Neural crest cell (in vitro differentiated cells): ENCODE measurements around the gene DDX10. TPM values are rescaled to one million over a fixed set of nuclear protein-coding genes. Genes with fewer than 3 reads are reported as not detected.
A peak's percentile ranks its signal among the peaks of the same experiment; 100 is the strongest.

Source experiments
- DNase-seq: peaks from one replicate; pipeline ENCODE4 v3.0.0; 2021; ENCODE audit warnings: low read depth, mixed read lengths, low spot score
- H3K27ac Mint-ChIP-seq: one replicate; pipeline ENCODE4 v1.8.0; 2021; ENCODE audit warnings: mild to moderate bottlenecking, mixed read lengths; ENCODE audit not compliant: unreplicated experiment
- H3K27me3 Mint-ChIP-seq: 2 replicates; pipeline ENCODE4 v1.8.0; 2021; ENCODE audit warnings: low read depth, mild to moderate bottlenecking, mixed read lengths
- H3K36me3 Mint-ChIP-seq: 2 replicates; pipeline ENCODE4 v1.8.0; 2021; ENCODE audit warnings: low read depth, mild to moderate bottlenecking, mixed read lengths
- H3K4me1 Mint-ChIP-seq: 2 replicates; pipeline ENCODE4 v1.8.0; 2021; ENCODE audit warnings: mixed read lengths
- H3K4me3 Mint-ChIP-seq: one replicate; pipeline ENCODE4 v1.8.0; 2021; ENCODE audit warnings: mild to moderate bottlenecking, mixed read lengths
- H3K9me3 Mint-ChIP-seq: 2 replicates; pipeline ENCODE4 v1.8.0; 2021; ENCODE audit warnings: mixed read lengths
- total RNA-seq: library from RNA; stranded (reverse); gene quantifications from 2 replicates; pipeline ENCODE4 v1.2.1, GENCODE V29; 2021
- TF ChIP-seq, protein P1 (sequence below): fragments of 200-600 bp; sonication (generic); conservative IDR thresholded peaks from 2 replicates; pipeline ENCODE4 v1.5.0; 2021; ENCODE audit warnings: antibody characterized with exemption, mild to moderate bottlenecking

The DDX10 gene
- total RNA-seq, 1 donor from 2014 or later: 38.5 TPM

DNA sequence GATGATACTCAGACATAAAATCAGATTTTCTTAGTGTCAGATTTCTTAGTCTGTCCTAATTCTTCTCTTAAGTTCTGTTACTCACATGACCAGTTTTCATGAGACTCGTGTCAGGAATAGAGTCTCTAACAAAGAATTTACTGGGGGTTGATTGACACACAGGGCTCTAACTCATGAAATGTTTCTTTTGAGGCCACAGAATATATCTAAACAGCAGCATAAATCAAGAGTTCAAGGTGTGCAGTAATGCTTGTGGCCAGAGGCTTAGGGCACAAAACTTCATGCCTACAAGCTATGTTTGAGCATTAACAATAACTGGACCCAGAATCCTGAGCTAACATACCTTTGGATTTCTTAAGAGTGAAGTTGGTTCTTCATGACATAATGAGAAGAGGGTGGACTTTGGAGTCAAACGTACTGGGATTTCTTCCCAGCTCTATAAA is 237.2 kb downstream of the DDX10 start:
- Mint-ChIP-seq H3K9me3 (no peaks in the 10 kb centered on the region), H3K36me3 (no peaks in the 10 kb centered on the region), H3K4me1 (peaks cover 23% of the 10 kb centered on the region), H3K4me3 (no peak overlapping the region), H3K27me3 (peaks cover 24% of the 10 kb centered on the region), H3K27ac (no peak overlapping the region)
- TF ChIP-seq, protein P1, sequence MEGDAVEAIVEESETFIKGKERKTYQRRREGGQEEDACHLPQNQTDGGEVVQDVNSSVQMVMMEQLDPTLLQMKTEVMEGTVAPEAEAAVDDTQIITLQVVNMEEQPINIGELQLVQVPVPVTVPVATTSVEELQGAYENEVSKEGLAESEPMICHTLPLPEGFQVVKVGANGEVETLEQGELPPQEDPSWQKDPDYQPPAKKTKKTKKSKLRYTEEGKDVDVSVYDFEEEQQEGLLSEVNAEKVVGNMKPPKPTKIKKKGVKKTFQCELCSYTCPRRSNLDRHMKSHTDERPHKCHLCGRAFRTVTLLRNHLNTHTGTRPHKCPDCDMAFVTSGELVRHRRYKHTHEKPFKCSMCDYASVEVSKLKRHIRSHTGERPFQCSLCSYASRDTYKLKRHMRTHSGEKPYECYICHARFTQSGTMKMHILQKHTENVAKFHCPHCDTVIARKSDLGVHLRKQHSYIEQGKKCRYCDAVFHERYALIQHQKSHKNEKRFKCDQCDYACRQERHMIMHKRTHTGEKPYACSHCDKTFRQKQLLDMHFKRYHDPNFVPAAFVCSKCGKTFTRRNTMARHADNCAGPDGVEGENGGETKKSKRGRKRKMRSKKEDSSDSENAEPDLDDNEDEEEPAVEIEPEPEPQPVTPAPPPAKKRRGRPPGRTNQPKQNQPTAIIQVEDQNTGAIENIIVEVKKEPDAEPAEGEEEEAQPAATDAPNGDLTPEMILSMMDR: no peak
- no peak for DNase-seq

DNA sequence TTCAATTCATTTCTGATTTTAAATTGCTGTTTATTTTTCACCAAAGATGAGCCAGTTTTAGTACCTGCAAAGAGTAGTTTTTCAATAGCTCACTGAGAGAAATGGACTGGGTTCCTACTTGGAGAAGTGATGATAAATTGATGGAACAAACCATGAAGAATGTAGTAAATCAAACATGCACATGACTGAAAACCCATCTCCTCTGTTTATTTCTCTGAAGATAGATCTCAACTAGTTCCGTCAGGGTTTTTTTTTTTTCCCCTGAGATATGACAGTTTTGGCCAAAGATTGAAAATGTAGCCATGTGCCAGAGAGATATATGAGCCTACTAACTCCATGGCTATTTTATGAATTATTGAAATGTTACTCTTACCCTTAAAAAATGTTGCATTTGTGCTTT is 239.6 kb downstream of the DDX10 start:
- Mint-ChIP-seq H3K27ac (no peak overlapping the region), H3K36me3 (no peaks in the 10 kb centered on the region), H3K9me3 (no peaks in the 10 kb centered on the region), H3K27me3 (peaks cover 33% of the 10 kb centered on the region), H3K4me3 (no peak overlapping the region), H3K4me1 (peaks cover 15% of the 10 kb centered on the region)
- DNase-seq: no peak
- TF ChIP-seq, protein P1: no peak

DNA sequence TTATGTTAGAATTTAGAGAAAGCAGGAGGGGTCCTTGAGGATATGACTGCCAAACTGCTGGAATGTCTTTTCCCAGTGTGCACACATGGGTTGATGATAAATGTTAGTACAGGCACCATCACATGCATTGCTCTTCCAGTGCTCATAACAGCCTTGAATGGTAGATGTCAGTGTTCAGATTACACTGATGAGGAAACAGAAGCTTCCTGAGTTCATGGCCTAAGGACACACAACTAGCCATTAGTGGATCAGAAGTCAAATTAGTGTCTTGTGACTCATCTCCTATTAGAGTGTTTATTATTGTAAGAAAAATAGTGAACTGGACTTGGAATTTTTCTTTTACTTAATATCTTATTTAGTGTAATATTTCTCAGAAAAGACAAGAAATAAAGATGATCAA is 241.5 kb downstream of the DDX10 start:
- TF ChIP-seq, protein P1: no peak
- no peaks in the 10 kb centered on the region for H3K9me3 Mint-ChIP-seq
- H3K4me1 Mint-ChIP-seq: peaks cover 9% of the 10 kb centered on the region
- H3K4me3 Mint-ChIP-seq: no peak overlapping the region
- no peak for DNase-seq
- peak overlapping the region; percentile 43 for H3K27ac Mint-ChIP-seq
- H3K27me3 Mint-ChIP-seq: peaks cover 42% of the 10 kb centered on the region
- no peaks in the 10 kb centered on the region for H3K36me3 Mint-ChIP-seq

DNA sequence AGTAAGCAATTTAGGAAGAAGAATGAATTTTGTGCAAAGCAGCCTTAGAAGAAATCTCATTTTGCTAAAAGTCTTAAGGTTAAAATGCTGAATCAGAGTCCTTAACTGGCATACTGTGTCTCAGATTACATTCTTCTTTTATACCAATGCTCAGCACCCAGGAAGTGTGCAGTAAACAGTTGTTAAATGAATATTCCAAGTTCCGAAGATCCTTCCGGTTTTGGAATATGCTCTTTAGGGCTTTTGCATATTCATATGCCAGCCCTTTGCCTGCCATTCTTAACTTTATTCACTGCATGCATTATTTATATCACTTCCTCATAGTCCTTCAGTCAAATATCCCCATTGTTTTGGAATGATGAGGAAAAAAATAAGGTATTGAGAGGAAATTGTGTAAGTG is 242.0 kb downstream of the DDX10 start:
- Mint-ChIP-seq H3K4me3 (no peak overlapping the region), H3K36me3 (no peaks in the 10 kb centered on the region), H3K9me3 (no peaks in the 10 kb centered on the region), H3K4me1 (peaks cover 8% of the 10 kb centered on the region), H3K27me3 (peaks cover 44% of the 10 kb centered on the region), H3K27ac (no peak overlapping the region)
- no peak for DNase-seq
- TF ChIP-seq, protein P1: no peak

DNA sequence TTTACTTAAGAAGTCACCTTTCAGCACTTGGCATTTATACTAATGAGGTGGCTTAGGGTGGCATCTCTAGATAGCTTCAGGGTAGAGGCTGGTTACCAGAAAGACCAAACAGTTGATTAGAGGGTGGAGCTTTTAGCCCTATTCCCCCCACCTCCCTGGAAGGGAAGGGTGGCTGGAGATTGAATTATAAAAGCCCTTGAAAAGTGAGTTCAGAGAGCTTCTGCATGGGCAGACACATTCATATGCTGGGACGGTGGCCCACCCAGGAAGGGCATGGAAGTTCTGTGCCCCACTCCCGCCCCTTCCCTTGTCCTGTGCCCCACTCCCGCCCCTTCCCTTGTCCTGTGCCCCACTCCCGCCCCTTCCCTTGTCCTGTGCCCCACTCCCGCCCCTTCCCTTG is 244.2 kb downstream of the DDX10 start:
- Mint-ChIP-seq H3K27me3 (peaks cover 55% of the 10 kb centered on the region), H3K27ac (no peak overlapping the region), H3K4me1 (peaks cover 9% of the 10 kb centered on the region), H3K9me3 (no peaks in the 10 kb centered on the region), H3K4me3 (no peak overlapping the region), H3K36me3 (no peaks in the 10 kb centered on the region)
- DNase-seq: no peak
- TF ChIP-seq, protein P1: no peak

DNA sequence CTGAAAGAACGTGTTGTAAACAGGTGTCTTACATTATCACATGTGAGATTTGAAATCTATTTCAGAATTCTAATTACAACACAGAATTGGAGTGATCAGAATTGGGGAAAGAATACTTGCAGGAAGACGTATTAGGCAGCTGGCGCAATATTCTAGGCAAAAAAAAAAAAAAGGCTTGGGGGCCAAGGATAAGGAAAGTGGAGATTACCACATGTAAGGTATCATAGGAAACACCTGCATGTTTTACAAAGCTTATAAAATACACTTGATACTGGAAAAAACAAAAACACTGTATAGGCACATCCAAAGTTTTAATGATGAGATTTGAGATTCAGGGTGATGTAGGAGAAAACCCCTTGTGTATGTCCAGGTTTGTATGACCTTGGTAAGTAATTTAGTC is 245.1 kb downstream of the DDX10 start:
- no peaks in the 10 kb centered on the region for H3K9me3 Mint-ChIP-seq
- no peaks in the 10 kb centered on the region for H3K36me3 Mint-ChIP-seq
- DNase-seq: no peak
- peaks cover 9% of the 10 kb centered on the region for H3K4me1 Mint-ChIP-seq
- no peak overlapping the region for H3K4me3 Mint-ChIP-seq
- H3K27ac Mint-ChIP-seq: peak overlapping the region; percentile 22
- TF ChIP-seq, protein P1: no peak
- H3K27me3 Mint-ChIP-seq: peaks cover 56% of the 10 kb centered on the region
